ENCODE results near the gene POLR1B.
A peak's percentile ranks its signal among the peaks of the same experiment; 100 is the strongest.
"Not testable (repeated sequence)": the region's sequence is repeated elsewhere in the genome, so short reads cannot be mapped to it uniquely, and the experiment has no call there.

POLR1B gene

DNA sequence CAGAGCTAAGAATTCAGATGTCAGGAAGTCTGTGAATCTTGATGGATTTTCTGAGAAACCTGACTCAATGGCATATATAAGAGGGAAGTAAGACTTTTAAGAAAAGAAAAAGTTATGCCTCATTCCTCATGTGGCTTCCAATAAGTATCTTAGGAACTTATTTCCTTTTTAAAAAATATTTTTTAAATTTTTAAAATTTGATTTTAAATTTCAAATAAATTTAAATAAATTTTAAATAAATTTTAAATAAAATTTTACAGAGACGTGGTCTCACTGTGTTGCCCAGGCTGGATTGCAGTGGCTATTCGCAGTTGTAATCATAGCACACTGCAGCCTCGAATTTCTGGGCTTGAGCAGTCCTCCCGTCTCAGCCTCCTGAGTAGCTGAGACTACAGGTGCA is 11.5 kb upstream of the POLR1B start:
- no peak for TF ChIP-seq CTCF (IDR thresholded peaks at IDR 0.05; ENCODE audit: low read depth, low read length)
- H3K4me3 ChIP-seq (ENCODE audit: low read depth, low read length), result no peak overlapping the region

DNA sequence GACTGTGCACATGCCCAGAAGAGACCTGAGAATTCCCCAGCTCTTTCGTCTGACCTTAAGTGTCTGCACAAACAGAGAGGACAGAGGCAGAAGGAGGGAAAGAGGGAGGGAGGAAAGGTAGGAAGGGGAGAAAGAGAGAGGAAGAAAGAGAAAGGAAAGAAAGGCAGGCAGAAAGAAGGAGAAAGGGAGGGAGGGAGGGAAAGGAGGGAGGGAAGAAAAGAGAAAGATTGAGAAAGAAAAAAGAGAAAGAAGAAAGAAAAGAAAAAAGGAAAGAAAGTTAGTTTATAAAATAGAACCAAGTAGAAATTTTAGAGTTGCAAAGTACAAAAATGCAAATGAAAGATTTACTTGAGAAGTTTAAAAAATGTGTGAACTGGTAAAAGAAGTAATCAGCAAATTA is 7.4 kb upstream of the POLR1B start:
- TF ChIP-seq CTCF (IDR thresholded peaks at IDR 0.05; ENCODE audit: low read depth, low read length), result no peak
- no peak overlapping the region for H3K4me3 ChIP-seq (ENCODE audit: low read depth, low read length)

- H3K4me3 ChIP-seq (ENCODE audit: low read depth, low read length), result not testable (repeated sequence)
These were observed 5.6 kb upstream of the POLR1B start for GRCh38 chr2:112536665-112537064.

DNA sequence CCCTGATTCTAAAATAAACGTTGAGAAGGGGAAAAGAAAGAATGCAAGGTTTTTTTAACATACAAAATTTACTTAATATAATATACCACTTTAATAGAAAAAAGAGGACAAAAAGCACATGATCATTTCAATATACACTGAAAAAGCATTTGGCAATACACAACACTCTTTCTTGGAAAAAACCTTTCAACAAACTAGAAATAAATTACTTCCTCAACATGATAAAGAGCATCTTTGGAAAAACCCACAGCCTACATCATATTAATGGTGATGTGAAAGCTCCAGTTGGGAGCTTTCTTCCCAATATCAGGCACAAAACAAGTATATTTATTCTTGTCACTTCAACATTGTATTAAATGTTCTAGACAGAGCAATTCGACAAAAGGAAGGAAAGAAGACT is 3.0 kb upstream of the POLR1B start:
- no peak for TF ChIP-seq CTCF (IDR thresholded peaks at IDR 0.05; ENCODE audit: low read depth, low read length)

GRCh38 chr2:112540906-112541305 is 1.4 kb upstream of the POLR1B start:
- no peak for TF ChIP-seq CTCF (IDR thresholded peaks at IDR 0.05; ENCODE audit: low read depth, low read length)
- no peak overlapping the region; the same call in 1 of the 2 replicates for H3K4me3 ChIP-seq (ENCODE audit: low read depth, low read length)

More for the DNA sequence above, 3.0 kb upstream of the POLR1B start:
- H3K4me3 ChIP-seq (ENCODE audit: low read depth, low read length), result no peak overlapping the region

GRCh38 chr2:112541315-112542122 is 746 bp upstream of the POLR1B start:
- no peak for TF ChIP-seq CTCF (IDR thresholded peaks at IDR 0.05; ENCODE audit: low read depth, low read length)
- H3K4me3 ChIP-seq (ENCODE audit: low read depth, low read length), result peak overlapping the region; percentile 83

- TF ChIP-seq CTCF (IDR thresholded peaks at IDR 0.05; ENCODE audit: low read depth, low read length), result no peak
- H3K4me3 ChIP-seq (ENCODE audit: low read depth, low read length), result peak overlapping the region; percentile 83
These were observed 858 bp downstream of the POLR1B start for GRCh38 chr2:112542984-112543661.

All from WI38 (cell line).